AG20443 (cell line): ENCODE data around the gene ZSCAN26.
"Not testable (repeated sequence)": the region's sequence is repeated elsewhere in the genome, so short reads cannot be mapped to it uniquely, and the experiment has no call there.

Source experiments
- DNase-seq: peaks from one replicate; pipeline ENCODE4 v3.0.0; 2012; ENCODE audit warnings: low spot score, mixed read lengths

The ZSCAN26 gene

DNA sequence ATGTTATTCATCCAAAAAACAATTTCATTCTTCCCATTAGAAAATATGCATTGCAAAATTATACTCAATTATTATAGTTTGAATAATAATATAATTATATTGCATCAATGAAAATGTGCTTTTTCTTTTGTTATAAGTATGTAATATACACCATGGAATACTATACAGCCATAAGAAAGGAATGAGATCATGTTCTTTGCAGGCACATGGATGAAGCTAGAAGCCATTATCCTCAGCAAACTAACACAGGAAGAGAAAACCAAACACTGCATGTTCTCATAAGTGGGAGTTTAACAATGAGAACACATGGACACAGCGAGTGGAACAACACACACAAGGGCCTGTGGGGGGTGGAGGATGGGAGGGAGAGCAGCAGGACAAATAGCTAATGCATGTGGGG is 9.9 kb upstream of the ZSCAN26 start:
- DNase-seq, result no peak

DNA sequence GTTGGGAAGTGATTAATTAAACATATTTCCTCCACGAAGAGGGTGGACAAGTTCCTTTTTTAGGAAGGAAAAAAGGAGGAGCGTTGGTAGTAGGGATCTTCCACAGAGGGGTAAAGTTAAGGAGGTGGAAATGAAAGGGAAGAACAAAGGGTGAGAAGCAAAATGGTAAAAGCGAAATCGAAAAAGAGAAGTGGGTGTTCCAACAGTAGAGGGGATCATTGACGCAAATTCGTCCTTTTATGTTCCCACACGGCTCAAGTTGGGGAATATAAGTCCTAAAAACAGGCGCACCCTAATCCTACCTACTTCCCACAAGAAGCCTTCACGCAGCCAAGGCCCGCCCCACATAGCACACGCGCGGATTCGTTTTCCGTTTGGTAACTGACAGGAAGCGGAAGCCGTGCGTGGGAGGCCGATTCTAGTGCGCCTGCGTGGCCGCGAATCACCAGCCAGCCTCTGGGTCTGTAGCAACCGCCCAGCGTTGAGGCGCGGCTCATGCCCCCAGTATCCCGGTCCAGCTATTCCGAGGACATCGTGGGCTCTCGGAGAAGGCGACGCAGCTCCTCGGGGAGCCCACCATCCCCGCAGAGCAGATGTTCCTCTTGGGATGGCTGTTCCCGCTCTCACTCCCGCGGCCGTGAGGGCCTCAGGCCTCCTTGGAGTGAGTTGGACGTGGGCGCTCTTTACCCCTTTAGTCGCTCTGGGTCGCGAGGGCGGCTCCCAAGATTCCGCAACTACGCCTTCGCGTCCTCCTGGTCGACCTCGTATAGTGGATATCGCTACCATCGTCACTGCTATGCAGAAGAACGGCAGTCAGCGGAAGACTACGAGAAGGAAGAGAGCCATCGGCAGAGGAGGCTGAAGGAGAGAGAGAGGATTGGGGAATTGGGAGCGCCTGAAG is 7.8 kb upstream of the ZSCAN26 start, which contains the start of gene NKAPL:
Gene NKAPL, plus strand, starts transcription at position 421 of the 901 bp plus-strand sequence. Its CDS starts 75 bp downstream, at position 496.
- peak; percentile 92 for DNase-seq

DNA sequence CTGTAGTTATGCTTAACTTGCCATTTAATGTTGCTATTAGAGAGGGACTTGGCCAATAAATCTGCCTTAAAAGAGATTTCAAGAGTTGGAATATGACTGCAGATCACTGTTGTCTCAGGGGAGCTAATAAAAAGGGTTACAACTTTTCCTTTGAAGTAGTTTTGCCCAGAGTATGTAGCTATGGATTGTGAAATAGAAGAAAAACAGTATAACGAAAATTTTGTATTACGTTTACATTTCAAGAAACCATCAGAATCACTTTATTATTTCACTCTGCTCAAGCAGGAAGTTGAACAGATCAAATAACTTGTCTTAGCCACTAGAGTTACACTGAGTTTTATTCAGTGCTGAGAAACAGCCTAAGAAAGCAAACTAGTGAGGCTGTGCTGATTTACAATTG is 3.0 kb upstream of the ZSCAN26 start:
- no peak for DNase-seq

DNA sequence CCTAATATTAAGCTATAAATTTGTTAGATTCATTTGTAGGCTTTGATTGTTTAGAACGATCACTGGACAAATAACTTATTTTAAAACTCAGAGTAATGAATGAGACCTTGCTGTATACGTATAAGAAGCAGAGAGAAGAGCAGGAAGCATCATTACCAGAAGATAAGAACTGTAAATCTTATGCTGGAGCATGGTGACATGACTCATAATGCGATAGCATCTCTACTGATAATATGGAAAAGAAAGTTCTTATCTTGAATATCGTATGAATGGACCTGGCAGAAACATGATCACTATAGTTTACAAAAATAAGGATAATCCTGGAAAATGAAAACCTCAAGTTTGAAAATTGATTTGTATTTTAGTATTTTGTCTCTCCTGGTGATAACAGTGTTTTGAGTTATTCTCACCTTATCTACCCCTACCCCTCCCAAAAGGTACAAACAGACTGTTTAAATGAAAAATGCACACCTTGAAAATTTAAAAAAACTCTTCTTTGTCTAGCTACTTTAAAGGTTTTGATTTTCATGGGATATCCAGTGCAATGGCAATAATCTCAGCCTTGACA is 2.0 kb upstream of the ZSCAN26 start:
- no peak for DNase-seq

DNA sequence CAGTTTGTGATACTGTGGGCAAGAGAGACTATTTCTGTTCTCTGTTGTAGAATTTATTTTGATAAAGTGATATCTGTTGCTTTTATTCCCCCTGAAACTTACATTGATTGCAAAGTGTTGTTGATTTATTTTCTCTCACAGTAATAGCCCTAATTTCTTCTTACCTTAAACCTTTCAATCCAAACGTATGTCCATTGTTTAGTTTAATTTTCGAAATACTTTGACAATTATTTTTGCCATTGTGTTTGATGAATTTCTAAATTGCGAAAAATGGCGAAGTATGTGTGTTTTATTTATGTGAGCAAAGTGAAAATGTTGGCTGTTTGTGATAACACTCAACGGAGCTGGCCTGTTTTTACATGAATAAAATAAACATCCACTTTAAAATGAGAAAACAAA is 381 bp upstream of the ZSCAN26 start:
- no peak for DNase-seq

DNA sequence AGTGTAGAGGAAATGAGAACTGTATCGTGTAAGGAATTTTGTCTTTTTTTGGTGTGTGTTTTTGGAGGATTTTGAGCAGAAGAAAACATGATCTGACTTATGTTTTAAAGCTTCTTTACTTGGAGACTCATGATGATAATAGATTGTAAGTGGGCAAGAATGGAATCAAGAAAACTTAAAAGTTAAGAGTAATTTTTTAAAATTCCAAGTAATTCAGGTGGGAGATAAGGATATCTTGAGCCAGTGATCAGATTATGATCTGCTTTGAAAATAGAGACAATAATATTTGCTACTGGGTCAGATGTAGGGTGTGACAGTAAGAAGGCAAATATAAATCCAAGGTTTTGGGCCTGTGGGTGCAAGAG is 734 bp downstream of the ZSCAN26 start:
- no peak for DNase-seq

DNA sequence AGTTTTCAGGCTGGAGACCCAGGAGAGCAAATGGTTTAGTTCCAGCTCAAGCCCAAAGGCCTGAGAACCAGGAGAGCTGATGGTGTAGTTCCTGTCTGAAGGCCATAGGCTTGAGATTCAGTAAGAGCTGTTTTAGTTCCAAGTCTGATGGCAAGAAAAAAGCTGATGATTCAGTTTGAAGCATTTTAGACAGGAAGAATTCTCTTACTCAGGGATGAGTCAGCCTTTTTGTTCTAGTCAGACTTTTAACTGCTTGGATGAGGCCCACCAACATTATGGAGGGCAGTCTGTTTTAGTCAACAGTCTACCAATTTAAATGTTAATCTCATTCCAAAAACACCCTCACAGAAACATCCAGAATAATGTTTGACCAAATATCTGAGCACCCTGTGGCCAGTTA is 2.5 kb downstream of the ZSCAN26 start:
- DNase-seq, result peak; percentile 74

DNA sequence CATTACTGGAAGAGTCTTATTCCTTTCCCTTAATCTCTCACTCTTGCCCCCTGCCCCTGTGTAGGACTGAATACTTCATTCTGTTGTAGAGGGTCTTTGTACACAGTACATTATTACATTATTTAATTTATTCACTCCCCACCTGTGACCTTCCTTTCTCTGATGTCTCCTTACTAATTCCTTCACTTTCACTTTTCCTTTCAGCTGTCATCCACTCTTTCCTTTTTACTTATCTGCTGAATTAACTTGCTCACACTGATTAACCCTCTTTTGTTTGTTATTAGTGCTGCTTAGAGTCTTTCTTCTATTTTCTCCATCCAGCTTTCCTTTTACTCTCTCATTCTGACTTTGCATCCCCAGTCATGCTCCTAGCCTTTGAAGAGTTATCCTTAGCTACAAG is 7.9 kb downstream of the ZSCAN26 start:
- no peak for DNase-seq

DNA sequence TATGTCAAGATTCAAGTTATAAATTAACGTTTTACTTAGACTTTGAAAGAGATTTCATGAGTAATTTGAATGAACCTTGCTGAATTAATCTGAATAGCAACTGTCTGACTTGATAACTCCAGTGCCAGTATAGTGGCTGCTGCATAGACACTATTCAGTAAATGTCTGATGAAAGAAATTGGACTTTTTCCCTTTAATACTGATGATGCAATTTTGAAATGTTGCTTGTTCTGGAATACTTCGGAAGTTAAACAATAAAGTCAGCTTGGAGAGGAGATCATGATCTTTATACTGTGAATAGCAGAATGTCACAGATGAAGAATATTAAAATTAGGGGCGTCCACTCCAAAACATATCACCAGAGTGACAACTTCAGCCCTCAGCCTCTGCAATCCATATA is 10.8 kb downstream of the ZSCAN26 start:
- DNase-seq, result no peak

DNA sequence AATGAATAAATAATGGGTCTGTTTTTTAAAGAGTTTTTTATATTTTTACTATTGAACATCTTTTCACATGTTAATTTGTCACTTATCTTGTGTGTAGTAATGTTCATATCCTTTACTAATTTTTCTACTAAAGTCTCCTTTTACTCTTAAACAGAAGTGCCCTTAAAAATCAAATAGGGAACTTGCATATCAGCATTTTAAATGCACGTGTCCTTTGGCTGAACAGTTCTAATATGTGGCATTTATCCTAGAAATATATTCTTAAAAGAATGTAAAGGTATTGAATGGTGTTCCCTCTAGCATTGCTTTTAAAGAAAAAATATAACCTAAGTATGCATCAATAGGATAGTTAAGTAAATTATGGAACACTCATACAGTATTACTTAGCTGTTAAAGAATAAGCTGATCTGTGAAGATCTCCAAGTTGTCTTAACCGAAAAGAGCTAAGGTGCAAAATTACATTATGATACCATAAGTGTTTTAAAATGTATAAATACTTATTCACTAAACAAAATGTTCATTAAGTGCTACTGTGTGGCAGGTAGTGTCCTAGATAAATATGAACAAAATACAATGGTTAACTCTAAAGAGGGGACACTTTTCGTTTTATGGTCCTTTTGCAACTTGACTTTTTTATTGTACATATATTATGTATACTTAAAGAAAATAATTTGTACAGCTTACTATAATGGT is 13.8 kb downstream of the ZSCAN26 start:
- DNase-seq, result no peak

DNA sequence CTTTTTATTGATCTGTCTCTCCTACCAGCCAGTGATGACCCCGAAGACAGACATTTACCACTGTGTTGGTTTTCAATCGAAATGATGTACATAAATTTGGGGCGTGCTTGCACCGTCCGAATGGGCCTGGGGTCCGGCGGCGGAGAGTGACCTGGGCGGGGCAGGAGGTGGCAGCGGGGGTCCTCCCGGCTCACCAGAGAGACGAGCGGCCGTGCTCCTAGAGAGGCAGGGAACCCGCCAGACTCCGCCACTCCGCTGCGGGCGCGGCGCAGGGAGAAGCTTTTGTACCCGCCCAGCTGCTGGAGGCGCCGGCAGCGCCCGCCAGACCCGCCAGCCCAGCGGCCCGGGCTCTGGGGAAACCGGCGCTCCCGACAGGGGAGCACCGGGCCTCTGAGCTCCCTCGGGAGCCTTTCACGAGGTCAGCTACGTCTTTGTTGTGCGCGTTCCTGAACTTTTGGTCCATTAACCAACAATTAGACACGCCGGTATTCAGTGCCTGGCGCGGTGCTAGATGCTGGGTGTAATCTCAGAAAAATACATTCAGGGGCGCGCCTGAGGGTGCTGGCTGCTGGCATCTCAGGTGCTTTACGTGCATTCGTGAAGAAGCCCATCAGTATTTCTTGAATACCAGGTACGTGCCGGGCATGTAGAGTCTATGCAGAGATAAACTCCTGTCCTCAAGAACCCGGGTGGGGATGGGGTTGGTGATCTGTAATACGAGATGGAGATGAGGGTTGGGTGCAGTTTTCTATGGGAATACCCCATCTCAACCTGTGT is 14.5 kb downstream of the ZSCAN26 start, which contains the start of gene PGBD1:
Gene PGBD1, plus strand, starts transcription at position 285 of the 777 bp plus-strand sequence. CDS start 2,242 bp downstream, outside the sequence.
- DNase-seq, result peak; percentile 91

DNA sequence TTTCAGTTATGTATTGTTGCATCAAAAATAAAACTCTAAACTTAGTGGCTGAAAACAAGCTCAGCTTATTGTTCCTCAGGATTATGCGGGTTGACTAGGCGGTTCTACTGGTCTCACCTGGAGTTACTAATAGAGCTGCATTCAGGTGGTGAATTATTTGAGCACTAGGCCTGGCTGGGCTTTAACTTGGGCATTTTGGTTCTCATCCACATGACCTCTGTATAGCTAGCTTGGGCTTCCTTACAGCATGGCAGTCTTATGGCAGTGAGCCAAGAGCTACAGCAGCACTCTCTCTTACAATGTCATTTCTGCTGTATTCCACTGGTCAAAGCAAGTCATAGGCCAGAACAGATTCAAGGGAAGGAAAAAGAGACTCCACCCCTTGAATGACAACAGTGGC is 16.0 kb downstream of the ZSCAN26 start:
- no peak for DNase-seq

DNA sequence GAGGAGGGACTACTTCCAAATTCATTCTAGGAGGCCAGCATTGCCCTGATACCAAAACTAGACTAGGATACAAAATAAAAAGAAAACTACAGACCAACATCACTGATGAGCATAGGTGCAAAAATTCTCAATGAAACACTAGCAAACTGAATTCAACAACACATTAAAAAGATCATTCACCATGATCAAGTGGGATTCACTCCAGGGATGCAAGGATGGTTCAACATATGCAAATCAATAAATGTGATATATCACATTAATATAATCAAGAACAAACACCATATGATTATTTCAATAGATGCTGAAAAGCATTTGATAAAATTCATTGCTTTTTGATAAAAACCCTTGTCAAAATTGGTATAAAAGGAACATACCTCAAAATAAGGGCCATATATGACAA is 24.6 kb downstream of the ZSCAN26 start:
- no peak for DNase-seq

DNA sequence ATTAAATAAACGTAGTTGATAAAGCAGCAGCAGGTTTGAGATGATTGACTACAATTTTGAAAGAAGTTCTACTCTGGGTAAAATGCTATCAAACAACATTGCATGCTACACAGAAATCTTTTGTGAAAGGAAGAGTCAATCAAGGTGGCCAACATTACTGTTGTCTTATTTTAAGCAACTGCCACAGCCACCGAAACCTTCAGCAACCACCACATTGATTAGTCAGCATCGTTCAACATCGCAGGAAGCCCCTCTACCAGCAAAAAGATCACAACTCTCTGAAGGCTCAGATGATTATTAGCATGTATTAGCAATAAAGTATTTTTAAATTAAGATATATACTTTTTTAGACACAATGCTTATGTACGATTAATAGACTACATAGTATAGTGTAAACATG is 28.4 kb downstream of the ZSCAN26 start:
- no peak for DNase-seq

DNA sequence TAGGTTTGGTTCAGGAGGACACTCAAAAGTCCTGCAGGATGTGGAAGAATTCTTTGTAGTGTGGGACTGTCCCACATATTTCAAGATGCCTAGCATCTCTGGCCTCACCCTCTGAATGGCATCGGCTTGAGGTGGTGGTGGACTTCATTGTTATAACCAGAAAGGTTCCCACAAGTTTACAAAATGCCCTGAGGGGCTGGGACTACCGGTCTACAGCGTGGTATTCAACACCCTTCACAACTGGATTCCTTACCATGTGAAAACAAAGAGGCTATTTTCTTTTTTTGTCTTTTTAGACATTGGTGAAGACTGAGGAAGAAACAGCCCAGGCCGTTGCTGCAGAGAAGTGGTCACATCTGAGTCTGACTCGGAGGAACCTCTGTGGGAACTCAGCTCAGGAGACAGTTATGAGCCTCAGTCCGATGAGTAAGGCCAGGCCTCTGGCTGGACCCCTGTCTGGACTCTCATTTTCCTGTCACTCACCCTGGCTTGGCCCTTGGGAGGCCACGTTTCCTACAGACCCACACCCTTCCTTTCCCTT is 29.6 kb downstream of the ZSCAN26 start:
- DNase-seq, result no peak

DNA sequence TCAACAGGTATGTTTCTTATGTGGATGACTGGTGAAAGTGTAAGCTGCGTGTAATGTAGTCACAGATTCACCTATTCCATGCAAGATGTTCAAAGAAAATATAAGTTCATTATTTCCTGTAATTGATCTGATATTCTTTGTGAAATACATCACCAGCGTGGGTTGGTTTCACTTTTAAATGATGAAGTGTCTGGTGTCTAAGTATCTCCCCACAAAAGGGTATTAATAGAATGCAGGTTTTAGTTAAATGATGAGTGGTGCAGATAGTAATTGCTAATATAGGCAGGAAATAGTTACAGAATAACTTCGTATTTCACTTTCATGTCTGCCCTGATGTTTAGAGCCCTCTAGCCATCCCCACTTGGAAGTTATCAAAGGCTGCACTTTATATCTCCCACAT is 36.6 kb downstream of the ZSCAN26 start:
- DNase-seq, result no peak

DNA sequence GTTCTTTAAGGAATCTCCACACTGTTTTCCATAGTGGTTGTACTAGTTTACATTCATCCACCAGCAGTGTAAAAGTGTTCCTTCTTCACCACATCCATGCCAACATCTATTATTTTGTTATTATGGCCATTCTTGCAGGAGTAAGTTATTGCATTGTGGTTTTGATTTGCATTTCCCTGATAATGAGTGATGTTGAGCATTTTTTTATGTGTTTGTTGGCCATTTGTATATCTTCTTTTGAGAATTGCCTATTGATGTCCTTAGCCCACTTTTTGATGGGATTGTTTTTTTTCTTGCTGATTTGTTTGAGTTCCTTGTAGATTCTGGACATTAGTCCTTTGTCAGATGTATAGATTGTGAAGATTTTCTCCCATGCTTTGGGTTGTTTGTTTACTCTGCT is 39.4 kb downstream of the ZSCAN26 start:
- not testable (repeated sequence) for DNase-seq

DNA sequence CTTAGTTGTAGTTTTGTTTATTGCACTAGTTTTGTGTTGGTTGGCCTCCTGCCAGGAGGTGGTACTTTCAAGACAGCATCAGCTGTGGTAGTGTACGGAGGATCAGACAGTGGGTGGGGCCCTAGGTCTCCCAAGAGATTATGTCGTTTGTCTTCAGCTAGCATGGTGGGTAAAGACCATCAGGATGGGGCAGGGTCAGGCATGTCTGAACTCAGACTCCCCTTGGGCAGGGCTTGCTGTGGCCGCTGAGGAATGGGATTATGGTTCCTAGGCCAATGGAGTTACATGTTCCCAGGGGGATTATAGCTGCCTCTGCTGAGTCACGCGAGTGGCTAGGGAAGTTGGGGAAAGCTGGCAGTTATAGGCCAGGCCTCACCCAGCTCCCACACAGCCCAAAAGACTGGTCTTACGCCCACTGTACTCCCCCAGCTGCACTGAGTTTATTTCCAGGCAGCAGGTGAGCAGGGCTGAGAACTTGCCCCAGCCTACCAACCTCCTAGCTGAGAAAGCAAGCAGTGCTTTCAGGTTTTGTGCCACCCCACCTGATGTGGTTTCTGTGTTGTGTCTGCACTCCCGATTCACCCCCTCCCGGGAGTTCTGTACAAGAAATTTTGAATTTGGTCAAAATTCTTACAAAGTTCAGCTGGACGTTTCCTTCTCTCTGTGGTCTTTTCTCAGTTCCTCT is 44.3 kb downstream of the ZSCAN26 start:
- DNase-seq, result no peak

DNA sequence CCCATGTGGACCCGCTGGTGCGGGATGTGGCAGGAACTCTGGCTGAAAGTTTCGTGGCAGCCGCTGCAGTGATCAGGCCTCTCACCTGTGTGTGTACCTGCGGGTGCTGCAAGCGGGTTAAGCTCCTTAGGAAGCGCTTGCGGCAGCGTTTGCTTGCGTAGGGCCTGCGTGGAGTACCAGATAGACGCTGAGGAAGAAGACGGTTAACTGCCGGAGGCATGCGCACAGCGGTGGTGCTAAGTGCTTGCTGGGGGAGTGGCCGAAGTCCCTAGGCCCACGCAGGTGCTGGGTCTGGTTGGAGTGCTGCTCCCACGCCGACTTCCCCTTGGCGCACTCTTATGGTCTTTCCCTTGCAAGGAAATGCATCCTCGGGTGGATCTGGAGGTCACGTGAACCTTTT is 46.0 kb downstream of the ZSCAN26 start:
- no peak for DNase-seq

DNA sequence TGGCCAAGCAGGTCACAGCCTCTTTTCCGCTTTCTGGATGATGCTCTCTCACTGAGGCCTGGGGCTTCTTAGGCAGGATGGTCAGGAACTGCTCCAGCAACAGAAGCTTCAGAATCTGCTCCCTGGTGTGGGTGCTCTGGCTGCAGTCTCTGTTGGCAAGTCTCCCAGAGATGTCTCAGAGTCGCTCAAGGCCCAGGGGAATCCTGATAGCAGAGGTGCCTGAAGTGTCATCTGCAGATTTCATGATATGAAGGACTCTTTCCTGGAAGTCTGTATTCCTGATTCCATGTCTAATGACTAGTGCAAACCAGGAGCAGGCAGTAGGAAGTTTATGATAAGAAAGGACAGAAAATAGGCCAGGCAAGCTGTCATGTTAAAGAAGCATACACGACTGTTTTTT is 48.7 kb downstream of the ZSCAN26 start:
- DNase-seq, result no peak

DNA sequence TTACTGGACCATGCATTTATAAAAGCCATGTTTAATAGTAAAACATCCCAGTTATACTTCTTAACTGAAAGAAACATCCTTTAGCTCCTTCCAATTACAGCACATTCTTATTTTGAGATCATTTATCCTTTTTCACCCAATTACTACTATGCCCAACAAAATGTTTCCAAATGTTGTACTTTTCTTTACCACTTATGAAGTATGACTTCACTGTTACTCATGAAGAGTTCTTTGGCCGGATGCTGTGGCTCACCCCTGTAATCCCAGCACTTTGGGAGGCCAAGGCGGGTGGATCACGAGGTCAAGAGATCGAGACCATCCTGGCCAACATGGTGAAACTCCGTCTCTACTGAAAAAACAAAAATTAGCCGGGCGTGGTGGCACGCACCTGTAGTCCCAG is 50.9 kb downstream of the ZSCAN26 start:
- not testable (repeated sequence) for DNase-seq
